Kidney (tissue), 14 donors: ENCODE data around the gene ANKRD65. TPM values are rescaled to one million over a fixed set of nuclear protein-coding genes. Genes with fewer than 3 reads are reported as not detected.

Experiments used
- DNase-seq, 5 donors: peaks; one replicate each; pipeline ENCODE4 v3.0.0-alpha.2; 2013 to 2020
- FAIRE-seq: peaks from 2 replicates; lab custom pipeline; 2012; peaks lifted over from hg19 to GRCh38; lab: Jason Lieb, UNC
- H3K27ac ChIP-seq, 2 donors: one replicate each; pipeline ENCODE4 v1.7.0; 2013; ENCODE audit warnings: low read depth in 2 of 2, low read length in 2 of 2, inconsistent platforms in 1 of 2
- H3K27me3 ChIP-seq: one replicate; pipeline ENCODE4 v1.7.1; 2013; ENCODE audit warnings: low read length, inconsistent platforms; ENCODE audit not compliant: control insufficient read depth, insufficient read depth
- H3K36me3 ChIP-seq, 3 donors: one replicate each; pipeline versions ENCODE4 v1.7.0 to v1.7.1; 2013; ENCODE audit warnings: low read length in 3 of 3, control low read depth in 1 of 3, inconsistent platforms in 1 of 3; ENCODE audit not compliant: insufficient read depth in 3 of 3, control insufficient read depth in 2 of 3
- H3K4me1 ChIP-seq, 3 donors: one replicate each; pipeline versions ENCODE4 v1.7.0 to v1.7.1; 2013; ENCODE audit warnings: low read length in 3 of 3, inconsistent platforms in 1 of 3, low read depth in 1 of 3; ENCODE audit not compliant: control insufficient read depth in 2 of 3, insufficient read depth in 2 of 3
- H3K4me3 ChIP-seq, 3 donors: one replicate each; pipeline versions ENCODE4 v1.7.0 to v1.8.1; 2013; ENCODE audit warnings: low read length in 3 of 3, control low read depth in 1 of 3, inconsistent platforms in 1 of 3
- H3K9ac ChIP-seq, 3 donors: one replicate each; pipeline versions ENCODE4 v1.7.0 to v1.7.1; 2013; ENCODE audit warnings: low read length in 3 of 3, control low read depth in 1 of 3, inconsistent platforms in 1 of 3
- H3K9me3 ChIP-seq, 3 donors: one replicate each; pipeline versions ENCODE4 v1.7.0 to v1.7.1; 2013; ENCODE audit warnings: low read length in 3 of 3, control low read depth in 1 of 3, inconsistent platforms in 1 of 3; ENCODE audit not compliant: control insufficient read depth in 2 of 3, insufficient read depth in 1 of 3
- intact Hi-C: fragments of 100-400 bp; cut with DNase I; formaldehyde crosslinking; loops from one replicate; pipeline ENCODE4 v1.11.1; 2022
- polyA plus RNA-seq: library from polyadenylated mRNA; stranded (reverse); fragments of 350-450 nt; fragmentation: Illumina TruSeq; extraction: RNeasy Lipid Tissue Mini Kit (QIAGEN cat#74804); gene quantifications from one replicate; pipeline ENCODE4 v1.2.3, GENCODE V29; 2014; ENCODE audit warnings: low read depth, low replicate concordance; ENCODE audit not compliant: insufficient read depth
- total RNA-seq: library from RNA; stranded (reverse); fragmentation: NEBNext Ultra II Directional; extraction: Animal tissue kit (Norgen Biotek cat#: 25700); gene quantifications from one replicate; pipeline ENCODE4 v1.2.1, GENCODE V29; 2021
- TF ChIP-seq, protein P1 (sequence below): IDR thresholded peaks from 3 replicates; pipeline ENCODE4 v1.5.1; 2012; ENCODE audit warnings: mild to moderate bottlenecking, moderate library complexity, borderline replicate concordance; ENCODE audit not compliant: insufficient read depth; ENCODE audit errors: extremely low read depth
- donor health status: control.
- donor health status: control.
- donor health status: control.
- donor health status: control.
- donor health status: control.
- donor health status: DM: yes; HTN: yes; CAD: no.
- donor health status: Normal renal cell carcinoma (clear cell type).

The ANKRD65 gene
- total and polyA plus RNA-seq, 2 donors from 2014 or later, result 5.2 to 7.1 TPM

DNA sequence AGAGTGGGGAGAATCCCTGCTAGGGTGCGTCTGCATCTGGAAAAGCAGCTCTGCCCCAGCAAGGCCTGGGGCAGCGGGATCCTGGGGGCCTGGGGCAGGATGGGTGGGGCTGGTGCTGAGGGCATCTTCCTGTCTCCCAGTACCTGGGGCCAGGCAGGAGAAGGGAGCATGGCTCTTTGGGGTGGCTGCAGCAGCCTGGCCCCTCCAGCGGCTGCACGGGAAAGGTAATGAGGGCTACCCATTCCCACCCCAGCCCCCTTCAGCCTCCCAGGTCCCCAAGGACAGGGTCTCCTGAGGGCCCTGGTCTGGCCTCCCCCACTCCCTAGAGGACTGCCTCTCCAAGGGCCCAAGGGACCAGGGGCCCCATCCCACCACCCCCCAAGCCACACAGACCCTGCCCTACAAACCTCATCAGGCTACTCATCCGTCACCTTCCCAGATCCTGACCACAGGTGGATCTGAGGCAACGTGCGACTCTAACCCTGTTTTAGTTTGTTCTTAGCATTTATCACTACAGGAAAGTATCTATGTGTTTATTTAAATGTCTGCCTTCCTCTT lies 910 bp upstream of the ANKRD65 start:
- Histone ChIP-seq H3K9ac (no peak overlapping the region), H3K4me1 (peaks cover 0 to 6% (median 0%) of the 10 kb centered on the region in 3 donors), H3K9me3 (no peaks in the 10 kb centered on the region), H3K27ac (no peak overlapping the region), H3K27me3 (no peaks in the 10 kb centered on the region), H3K36me3 (no peaks in the 10 kb centered on the region), H3K4me3 (no peak overlapping the region)
- intact Hi-C loops, result no loop called here
- DNase-seq (peak in 1 of 5 donors; percentile 54), FAIRE-seq (no peak)
- TF ChIP-seq, protein P1, sequence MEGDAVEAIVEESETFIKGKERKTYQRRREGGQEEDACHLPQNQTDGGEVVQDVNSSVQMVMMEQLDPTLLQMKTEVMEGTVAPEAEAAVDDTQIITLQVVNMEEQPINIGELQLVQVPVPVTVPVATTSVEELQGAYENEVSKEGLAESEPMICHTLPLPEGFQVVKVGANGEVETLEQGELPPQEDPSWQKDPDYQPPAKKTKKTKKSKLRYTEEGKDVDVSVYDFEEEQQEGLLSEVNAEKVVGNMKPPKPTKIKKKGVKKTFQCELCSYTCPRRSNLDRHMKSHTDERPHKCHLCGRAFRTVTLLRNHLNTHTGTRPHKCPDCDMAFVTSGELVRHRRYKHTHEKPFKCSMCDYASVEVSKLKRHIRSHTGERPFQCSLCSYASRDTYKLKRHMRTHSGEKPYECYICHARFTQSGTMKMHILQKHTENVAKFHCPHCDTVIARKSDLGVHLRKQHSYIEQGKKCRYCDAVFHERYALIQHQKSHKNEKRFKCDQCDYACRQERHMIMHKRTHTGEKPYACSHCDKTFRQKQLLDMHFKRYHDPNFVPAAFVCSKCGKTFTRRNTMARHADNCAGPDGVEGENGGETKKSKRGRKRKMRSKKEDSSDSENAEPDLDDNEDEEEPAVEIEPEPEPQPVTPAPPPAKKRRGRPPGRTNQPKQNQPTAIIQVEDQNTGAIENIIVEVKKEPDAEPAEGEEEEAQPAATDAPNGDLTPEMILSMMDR, result no peak

DNA sequence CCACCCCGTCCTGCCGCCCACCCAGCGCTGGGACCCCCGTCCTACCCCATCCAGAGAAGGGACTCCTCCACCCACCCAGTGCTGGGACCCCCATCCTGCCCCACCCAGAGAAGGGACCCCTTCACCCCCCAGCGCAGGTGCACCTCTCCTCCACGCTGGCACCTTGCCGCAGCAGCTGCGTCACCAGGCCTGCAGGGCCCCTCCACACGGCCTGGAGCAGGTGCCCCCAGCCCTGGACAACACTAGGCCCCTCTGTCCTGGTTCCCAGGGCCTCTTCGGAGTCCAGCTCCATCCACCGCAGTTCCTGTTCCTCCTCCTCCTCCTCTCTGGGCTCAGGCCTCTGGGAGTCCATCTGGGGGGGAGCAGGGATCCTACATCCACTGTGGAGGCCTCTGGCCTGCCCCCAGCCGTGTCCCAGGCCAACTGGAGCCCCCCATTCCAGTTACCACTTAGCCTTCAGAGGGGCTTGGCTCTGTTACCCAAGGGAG lies 378 bp downstream of the ANKRD65 start:
- FAIRE-seq, result no peak
- H3K4me3 ChIP-seq, result no peak overlapping the region
- peaks cover 0 to 6% (median 0%) of the 10 kb centered on the region in 3 donors for H3K4me1 ChIP-seq
- no peaks in the 10 kb centered on the region for H3K9me3 ChIP-seq
- H3K27me3 ChIP-seq, result no peaks in the 10 kb centered on the region
- TF ChIP-seq, protein P1, result no peak
- no peaks in the 10 kb centered on the region for H3K36me3 ChIP-seq
- intact Hi-C loops, result no loop called here
- peak in 2 of 5 donors; percentile 68 to 72 for DNase-seq
- H3K27ac ChIP-seq, result no peak overlapping the region
- no peak overlapping the region for H3K9ac ChIP-seq

DNA sequence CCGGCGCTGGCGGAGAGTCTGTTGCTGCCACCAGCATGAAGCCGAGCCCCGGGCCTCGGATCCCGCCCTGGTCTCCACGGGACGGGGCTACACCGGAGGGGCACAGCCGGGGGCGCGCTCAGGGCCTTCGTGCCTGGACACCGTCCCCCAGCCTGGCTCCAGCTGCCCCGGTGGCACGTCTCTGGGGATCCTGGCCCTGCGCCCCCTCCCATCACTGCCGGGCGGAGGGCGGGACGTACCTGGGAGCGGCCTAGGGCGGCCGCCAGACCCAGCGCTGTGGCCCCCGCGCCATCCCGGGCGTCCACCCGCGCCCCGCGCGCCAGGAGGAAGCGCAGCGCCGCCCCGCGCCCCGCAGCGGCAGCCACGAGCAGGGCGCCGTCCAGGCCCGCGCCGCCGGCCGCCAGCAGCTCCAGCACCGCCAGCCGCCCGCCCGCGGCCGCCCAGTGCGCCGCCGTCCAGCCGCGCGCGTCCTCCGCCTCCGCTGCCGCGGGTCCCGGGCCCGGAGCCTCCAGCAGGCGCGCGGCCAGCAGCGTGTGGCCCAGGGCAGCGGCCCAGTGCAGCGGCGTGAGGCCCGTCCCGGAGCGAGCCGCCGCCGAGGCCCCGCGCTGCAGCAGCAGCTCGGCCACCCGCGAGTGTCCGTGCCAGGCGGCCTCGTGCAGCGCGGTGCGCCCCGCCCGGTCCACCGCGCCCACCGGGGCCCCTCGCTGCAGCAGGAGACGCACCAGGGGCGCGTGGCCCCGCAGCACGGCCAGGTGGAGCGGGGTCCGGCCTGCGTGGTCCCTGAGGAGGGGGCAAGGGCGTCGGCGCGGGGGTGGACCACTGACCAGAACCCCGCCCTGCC lies 1.0 kb downstream of the ANKRD65 start:
- H3K36me3 ChIP-seq, result no peaks in the 10 kb centered on the region
- intact Hi-C loops, result no loop called here
- DNase-seq, result peak in 3 of 5 donors; percentile 13 to 78 (median 59)
- H3K27me3 ChIP-seq, result no peaks in the 10 kb centered on the region
- no peak overlapping the region for H3K9ac ChIP-seq
- peak overlapping the region in 1 of 3 donors; percentile 39 for H3K4me3 ChIP-seq
- FAIRE-seq, result no peak
- no peaks in the 10 kb centered on the region for H3K9me3 ChIP-seq
- H3K4me1 ChIP-seq, result peaks cover 0 to 6% (median 0%) of the 10 kb centered on the region in 3 donors
- peak overlapping the region; percentile 37 to 51 for H3K27ac ChIP-seq
- TF ChIP-seq, protein P1, result peak; percentile 21
